Measurements from ENCODE around the gene UGGT2. TPM values are rescaled to one million over a fixed set of nuclear protein-coding genes. Genes with fewer than 3 reads are reported as not detected.

The UGGT2 gene
- total RNA-seq, 2 experiments from 2014 or later = 1.8 TPM; not detected in 1

- TF ChIP-seq EZH2phosphoT487 (IDR thresholded peaks at IDR 0.05; ENCODE audit: borderline replicate concordance, low read depth, low read length) (no peak), CTCF (conservative IDR thresholded peaks at IDR 0.05; ENCODE audit: low read length) (no peak)
- intact Hi-C loops (cut with micrococcal nuclease; ENCODE audit: unreplicated experiment) = no loop called here
- H3K4me1 ChIP-seq (ENCODE audit: insufficient read depth, low read length, poor library complexity, severe bottlenecking) = no peaks in the 10 kb centered on the region
- ChIA-PET CTCF (ENCODE audit: unreplicated experiment) (no interaction called here), POLR2A (no interaction called here)
- H3K27ac ChIP-seq (ENCODE audit: low read depth, low read length, poor library complexity, severe bottlenecking) = no peak overlapping the region
- H3K4me2 ChIP-seq (ENCODE audit: low read length) = no peak overlapping the region
- H3K36me3 ChIP-seq (ENCODE audit: insufficient read depth, low read length) = no peaks in the 10 kb centered on the region
- no peak overlapping the region for H3K4me3 ChIP-seq (ENCODE audit: low read depth, low read length, poor library complexity, severe bottlenecking)
- H3K9me3 ChIP-seq (ENCODE audit: low read length) = no peaks in the 10 kb centered on the region
- H2AFZ ChIP-seq (ENCODE audit: low read length) = no peak overlapping the region
- no peaks in the 10 kb centered on the region for H3K79me2 ChIP-seq (ENCODE audit: insufficient read depth, low read depth, low read length)
- no peaks in the 10 kb centered on the region for H3K9me2 ChIP-seq (ENCODE audit: insufficient read depth, low read length)
- DNase-seq (ENCODE audit: low spot score) = no peak
- no peaks in the 10 kb centered on the region for H4K20me1 ChIP-seq (ENCODE audit: insufficient read depth, low read length)
- BruUV-seq (replicated peaks) = no TSS peak
Measured at GRCh38 chr13:96080676-96081075, 27.5 kb upstream of the UGGT2 start.

GRCh38 chr13:96075953-96076543 is 22.8 kb upstream of the UGGT2 start:
- TF ChIP-seq EZH2phosphoT487 (IDR thresholded peaks at IDR 0.05; ENCODE audit: borderline replicate concordance, low read depth, low read length) (no peak), CTCF (conservative IDR thresholded peaks at IDR 0.05; ENCODE audit: low read length) (peak; percentile 65)
- H3K9me2 ChIP-seq (ENCODE audit: insufficient read depth, low read length) = no peaks in the 10 kb centered on the region
- H3K9me3 ChIP-seq (ENCODE audit: low read length) = no peaks in the 10 kb centered on the region
- ChIA-PET POLR2A (no interaction called here), CTCF (ENCODE audit: unreplicated experiment) (no interaction called here)
- H3K4me1 ChIP-seq (ENCODE audit: insufficient read depth, low read length, poor library complexity, severe bottlenecking) = no peaks in the 10 kb centered on the region
- H3K36me3 ChIP-seq (ENCODE audit: insufficient read depth, low read length) = no peaks in the 10 kb centered on the region
- H2AFZ ChIP-seq (ENCODE audit: low read length) = no peak overlapping the region
- H4K20me1 ChIP-seq (ENCODE audit: insufficient read depth, low read length) = no peaks in the 10 kb centered on the region
- H3K4me2 ChIP-seq (ENCODE audit: low read length) = no peak overlapping the region
- no peak overlapping the region for H3K27ac ChIP-seq (ENCODE audit: low read depth, low read length, poor library complexity, severe bottlenecking)
- no peaks in the 10 kb centered on the region for H3K79me2 ChIP-seq (ENCODE audit: insufficient read depth, low read depth, low read length)
- peak; percentile 0 for DNase-seq (ENCODE audit: low spot score)
- no peak overlapping the region for H3K4me3 ChIP-seq (ENCODE audit: low read depth, low read length, poor library complexity, severe bottlenecking)
- no TSS peak for BruUV-seq (replicated peaks)
- intact Hi-C loops (cut with micrococcal nuclease; ENCODE audit: unreplicated experiment) = no loop called here

GRCh38 chr13:96072392-96072791 is 19.2 kb upstream of the UGGT2 start:
- Histone ChIP-seq H3K79me2 (ENCODE audit: insufficient read depth, low read depth, low read length) (no peaks in the 10 kb centered on the region), H4K20me1 (ENCODE audit: insufficient read depth, low read length) (no peaks in the 10 kb centered on the region), H3K4me3 (ENCODE audit: low read depth, low read length, poor library complexity, severe bottlenecking) (no peak overlapping the region), H3K4me2 (ENCODE audit: low read length) (no peak overlapping the region), H2AFZ (ENCODE audit: low read length) (no peak overlapping the region), H3K9me2 (ENCODE audit: insufficient read depth, low read length) (no peaks in the 10 kb centered on the region), H3K27ac (ENCODE audit: low read depth, low read length, poor library complexity, severe bottlenecking) (no peak overlapping the region), H3K4me1 (ENCODE audit: insufficient read depth, low read length, poor library complexity, severe bottlenecking) (no peaks in the 10 kb centered on the region), H3K36me3 (ENCODE audit: insufficient read depth, low read length) (no peaks in the 10 kb centered on the region), H3K9me3 (ENCODE audit: low read length) (no peaks in the 10 kb centered on the region)
- BruUV-seq (replicated peaks) = no TSS peak
- TF ChIP-seq EZH2phosphoT487 (IDR thresholded peaks at IDR 0.05; ENCODE audit: borderline replicate concordance, low read depth, low read length) (no peak), CTCF (conservative IDR thresholded peaks at IDR 0.05; ENCODE audit: low read length) (no peak)
- DNase-seq (ENCODE audit: low spot score) = no peak
- intact Hi-C loops (cut with micrococcal nuclease; ENCODE audit: unreplicated experiment) = no loop called here
- ChIA-PET POLR2A (interaction anchor here (0.6 kb wide), 1 partner anchor 52 kb away, joined by 3 read pairs; no protein-coding TSS in a partner anchor), CTCF (ENCODE audit: unreplicated experiment) (interaction anchor here (0.7 kb wide), 1 partner anchor 871 kb away, joined by 3 read pairs; no protein-coding TSS in a partner anchor)

Data from OCI-LY7 (cell line).